ENCODE measurements around the gene MYO18A.

The MYO18A gene

GRCh38 chr17:29149431-29150064, 30.6 kb downstream of the MYO18A start:
- peaks cover 34% of the 10 kb centered on the region for H3K4me1 ChIP-seq (ENCODE audit: insufficient read depth, low read length)
- no peaks in the 10 kb centered on the region for H3K36me3 ChIP-seq (ENCODE audit: insufficient read depth, low read length)
- no peaks in the 10 kb centered on the region for H4K20me1 ChIP-seq (ENCODE audit: insufficient read depth, low read length)
- peak overlapping the region in 1 of 2 experiments; percentile 67; a peak in 3 of 4 replicates for H3K4me3 ChIP-seq (ENCODE audit: low read depth in 1 of 2, low read length in 2 of 2)
- peak overlapping the region; percentile 74 for H2AFZ ChIP-seq (ENCODE audit: low read depth, low read length)
- H3K4me2 ChIP-seq (ENCODE audit: insufficient read depth, low read length) = peak overlapping the region; percentile 71
- peak overlapping the region; percentile 66 for H3K9ac ChIP-seq (ENCODE audit: low read depth, low read length)
- H3K9me3 ChIP-seq (ENCODE audit: insufficient read depth, low read length, severe bottlenecking) = no peaks in the 10 kb centered on the region
- no peak for DNase-seq
- no peak for ATAC-seq (ENCODE audit: insufficient read depth, low read depth)
- TF ChIP-seq EZH2 (IDR thresholded peaks at IDR 0.05; ENCODE audit: borderline replicate concordance, low read depth, low read length, severe bottlenecking) (no peak), CTCF (IDR thresholded peaks at IDR 0.05; ENCODE audit: borderline replicate concordance, extremely low read depth, low read length, poor library complexity, severe bottlenecking) (no peak)
- no peaks in the 10 kb centered on the region for H3K27me3 ChIP-seq (ENCODE audit: insufficient read depth, low read length, poor library complexity)
- H3K27ac ChIP-seq (ENCODE audit: low read length) = peak overlapping the region; percentile 51
- no peaks in the 10 kb centered on the region; the same call in 1 of the 2 replicates for H3K79me2 ChIP-seq (ENCODE audit: insufficient read depth, low read length)

- peak overlapping the region; percentile 92 for H2AFZ ChIP-seq (ENCODE audit: low read depth, low read length)
- DNase-seq = peak; percentile 95
- no peaks in the 10 kb centered on the region for H4K20me1 ChIP-seq (ENCODE audit: insufficient read depth, low read length)
- H3K9me3 ChIP-seq (ENCODE audit: insufficient read depth, low read length, severe bottlenecking) = no peaks in the 10 kb centered on the region
- no peaks in the 10 kb centered on the region; the same call in 1 of the 2 replicates for H3K79me2 ChIP-seq (ENCODE audit: insufficient read depth, low read length)
- no peaks in the 10 kb centered on the region for H3K27me3 ChIP-seq (ENCODE audit: insufficient read depth, low read length, poor library complexity)
- peak; percentile 97 for TF ChIP-seq CTCF (IDR thresholded peaks at IDR 0.05; ENCODE audit: borderline replicate concordance, extremely low read depth, low read length, poor library complexity, severe bottlenecking)
- TF ChIP-seq EZH2 (IDR thresholded peaks at IDR 0.05; ENCODE audit: borderline replicate concordance, low read depth, low read length, severe bottlenecking) = no peak
- H3K9ac ChIP-seq (ENCODE audit: low read depth, low read length) = peak overlapping the region; percentile 66
- peak overlapping the region; percentile 86 for H3K27ac ChIP-seq (ENCODE audit: low read length)
- peaks cover 27% of the 10 kb centered on the region for H3K4me1 ChIP-seq (ENCODE audit: insufficient read depth, low read length)
- H3K36me3 ChIP-seq (ENCODE audit: insufficient read depth, low read length) = no peaks in the 10 kb centered on the region
- peak overlapping the region; percentile 71 for H3K4me2 ChIP-seq (ENCODE audit: insufficient read depth, low read length)
- ATAC-seq (ENCODE audit: insufficient read depth, low read depth) = peak; percentile 91
- H3K4me3 ChIP-seq (ENCODE audit: low read depth in 1 of 2, low read length in 2 of 2) = peak overlapping the region; percentile 22 to 67; a peak in 3 of 4 replicates
Observed at GRCh38 chr17:29148790-29149430, 31.3 kb downstream of the MYO18A start.

GRCh38 chr17:29148257-29148789, 31.9 kb downstream of the MYO18A start:
- Histone ChIP-seq H3K27me3 (ENCODE audit: insufficient read depth, low read length, poor library complexity) (no peaks in the 10 kb centered on the region), H2AFZ (ENCODE audit: low read depth, low read length) (peak overlapping the region; percentile 92), H3K4me1 (ENCODE audit: insufficient read depth, low read length) (peaks cover 26% of the 10 kb centered on the region), H3K4me2 (ENCODE audit: insufficient read depth, low read length) (peak overlapping the region; percentile 71), H3K27ac (ENCODE audit: low read length) (peak overlapping the region; percentile 86), H3K9me3 (ENCODE audit: insufficient read depth, low read length, severe bottlenecking) (no peaks in the 10 kb centered on the region), H3K79me2 (ENCODE audit: insufficient read depth, low read length) (no peaks in the 10 kb centered on the region; the same call in 1 of the 2 replicates), H3K36me3 (ENCODE audit: insufficient read depth, low read length) (no peaks in the 10 kb centered on the region), H4K20me1 (ENCODE audit: insufficient read depth, low read length) (no peaks in the 10 kb centered on the region), H3K9ac (ENCODE audit: low read depth, low read length) (peak overlapping the region; percentile 66), H3K4me3 (ENCODE audit: low read depth in 1 of 2, low read length in 2 of 2) (peak overlapping the region; percentile 22 to 67; a peak in 3 of 4 replicates)
- ATAC-seq (ENCODE audit: insufficient read depth, low read depth) (no peak), DNase-seq (no peak)
- no peak for TF ChIP-seq CTCF (IDR thresholded peaks at IDR 0.05; ENCODE audit: borderline replicate concordance, extremely low read depth, low read length, poor library complexity, severe bottlenecking)
- no peak for TF ChIP-seq EZH2 (IDR thresholded peaks at IDR 0.05; ENCODE audit: borderline replicate concordance, low read depth, low read length, severe bottlenecking)

All from DND-41 (cell line).